Measurements from ENCODE around the gene PLPP6. TPM values are rescaled to one million over a fixed set of nuclear protein-coding genes. Genes with fewer than 3 reads are reported as not detected.

PLPP6 gene
- total RNA-seq, 4 donors from 2014 or later = 4.2 to 8.0 (median 5.6) TPM

GRCh38 chr9:4661611-4662010 is 483 bp upstream of the PLPP6 start:
- WGBS, 2 donors = 9 to 12% methylated on average over 5 of the region's 5 CpGs

GRCh38 chr9:4662989-4663792 is 1.1 kb downstream of the PLPP6 start:
- 69 to 73% methylated on average over 12 to 13 of the region's 13 CpGs for whole genome bisulfite sequencing, 2 donors
- DNase-seq (ENCODE audit: low spot score in 2 of 2) = no peak
- no peak for TF ChIP-seq POLR2A (IDR thresholded peaks at IDR 0.05)
- no peak for TF ChIP-seq EP300 (IDR thresholded peaks at IDR 0.05)
- TF ChIP-seq CTCF (IDR thresholded peaks at IDR 0.05) = no peak
- Histone ChIP-seq H3K27ac (peak overlapping the region in 3 of 4 donors; percentile 84 to 92 (median 87)), H3K36me3 (no peaks in the 10 kb centered on the region), H3K9me3 (no peaks in the 10 kb centered on the region), H3K4me3 (peak overlapping the region; percentile 74 to 98 (median 88)), H3K4me1 (peaks cover 0 to 48% (median 32%) of the 10 kb centered on the region in 4 donors), H3K27me3 (no peaks in the 10 kb centered on the region)

More at GRCh38 chr9:4661611-4662010, 483 bp upstream of the PLPP6 start:
- TF ChIP-seq POLR2A (IDR thresholded peaks at IDR 0.05) (no peak), CTCF (IDR thresholded peaks at IDR 0.05) (no peak), EP300 (IDR thresholded peaks at IDR 0.05) (no peak)
- Histone ChIP-seq H3K36me3 (no peaks in the 10 kb centered on the region), H3K4me3 (peak overlapping the region; percentile 74 to 98 (median 88)), H3K4me1 (peaks cover 0 to 44% (median 32%) of the 10 kb centered on the region in 4 donors), H3K27ac (peak overlapping the region in 2 of 4 donors; percentile 31 to 87), H3K27me3 (no peaks in the 10 kb centered on the region), H3K9me3 (no peaks in the 10 kb centered on the region)
- no peak for DNase-seq (ENCODE audit: low spot score in 2 of 2)

DNA sequence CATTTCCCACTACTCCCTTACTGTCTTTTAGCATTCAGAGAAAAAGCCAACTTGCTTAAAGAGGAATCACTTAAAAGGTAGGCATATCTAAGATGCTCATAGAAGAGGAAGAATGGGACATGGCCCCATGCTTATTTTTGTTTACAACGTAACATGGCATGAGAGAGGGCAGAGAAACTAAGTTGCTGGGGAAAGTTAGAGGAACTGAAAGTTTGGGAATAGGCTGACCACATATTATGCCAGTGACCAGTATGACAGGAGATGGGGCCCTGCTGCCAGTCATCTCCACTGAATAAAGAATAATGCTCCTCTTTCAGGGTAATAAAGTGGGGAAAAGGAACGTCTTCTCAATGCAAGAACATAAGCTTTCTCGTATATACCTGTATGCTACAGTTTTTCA is 1.9 kb downstream of the PLPP6 start:
- WGBS, 2 donors = 81 to 85% methylated on average over 3 of the region's 3 CpGs
- DNase-seq (ENCODE audit: low spot score in 2 of 2) = no peak
- peaks cover 0 to 48% (median 32%) of the 10 kb centered on the region in 4 donors for H3K4me1 ChIP-seq
- no peaks in the 10 kb centered on the region for H3K36me3 ChIP-seq
- H3K27ac ChIP-seq = no peak overlapping the region
- TF ChIP-seq CTCF (IDR thresholded peaks at IDR 0.05) (no peak), POLR2A (IDR thresholded peaks at IDR 0.05) (no peak), EP300 (IDR thresholded peaks at IDR 0.05) (no peak)
- H3K9me3 ChIP-seq = no peaks in the 10 kb centered on the region
- no peaks in the 10 kb centered on the region for H3K27me3 ChIP-seq
- no peak overlapping the region for H3K4me3 ChIP-seq

GRCh38 chr9:4665357-4665756 is 3.3 kb downstream of the PLPP6 start:
- peak overlapping the region in 2 of 4 donors; percentile 47 to 72 for H3K27ac ChIP-seq
- no peak overlapping the region for H3K4me3 ChIP-seq
- TF ChIP-seq EP300 (IDR thresholded peaks at IDR 0.05) (peak in 1 of 2 donors; percentile 42), CTCF (IDR thresholded peaks at IDR 0.05) (no peak)

GRCh38 chr9:4666042-4666699 is 4.1 kb downstream of the PLPP6 start, which contains the start of gene SPATA6L:
Gene SPATA6L, minus strand, starts transcription at chr9:4666480. Its CDS starts 230 bp downstream, at chr9:4666250.
- Histone ChIP-seq H3K27me3 (no peaks in the 10 kb centered on the region), H3K36me3 (no peaks in the 10 kb centered on the region), H3K4me3 (peak within 1 kb of the TSS; percentile 36 to 50 (median 47)), H3K27ac (peak within 1 kb of the TSS in 3 of 4 donors; percentile 41 to 72 (median 47)), H3K9me3 (no peaks in the 10 kb centered on the region), H3K4me1 (peaks cover 0 to 48% (median 32%) of the 10 kb centered on the region in 4 donors)
- TF ChIP-seq EP300 (IDR thresholded peaks at IDR 0.05) (peak in 1 of 2 donors; percentile 31), CTCF (IDR thresholded peaks at IDR 0.05) (no peak)
- peak in 1 of 2 donors; percentile 34 for DNase-seq (ENCODE audit: low spot score in 2 of 2)
- WGBS, 2 donors = 3% methylated on average over 28 to 29 of the region's 36 CpGs

More at GRCh38 chr9:4665357-4665756, 3.3 kb downstream of the PLPP6 start:
- 77 to 81% methylated on average over 2 of the region's 2 CpGs for WGBS, 2 donors
- no peaks in the 10 kb centered on the region for H3K36me3 ChIP-seq
- no peaks in the 10 kb centered on the region for H3K9me3 ChIP-seq
- no peaks in the 10 kb centered on the region for H3K27me3 ChIP-seq
- peaks cover 0 to 48% (median 32%) of the 10 kb centered on the region in 4 donors for H3K4me1 ChIP-seq
- DNase-seq (ENCODE audit: low spot score in 2 of 2) = no peak
